Esophagus squamous epithelium (tissue), 4 donors: ENCODE measurements around the gene EIF4E.

Experiments
- CTCF ChIP-seq, 6 experiments: fragments of 450-650 bp in 4 of 6; fragments of 200-600 bp in 2 of 6; sonication (generic) in 2 of 6; IDR thresholded peaks; one replicate each; pipeline ENCODE4 v1.5.1; 2016 to 2019; ENCODE audit warnings: antibody characterized with exemption in 6 of 6, mild to moderate bottlenecking in 4 of 6, moderate library complexity in 4 of 6
- POLR2A ChIP-seq, 4 donors: fragments of 450-650 bp; IDR thresholded peaks; one replicate each; pipeline ENCODE4 v1.6.1; 2017; ENCODE audit warnings: antibody characterized with exemption in 4 of 4, mild to moderate bottlenecking in 4 of 4, moderate library complexity in 3 of 4

- TF ChIP-seq CTCF (IDR thresholded peaks at IDR 0.05) = no peak
- no peak for TF ChIP-seq POLR2A (IDR thresholded peaks at IDR 0.05)
Measured at GRCh38 chr4:98903963-98904362, 25.0 kb downstream of the EIF4E start.
